HUES48 (cell line): ENCODE measurements around the gene PPIL6.

Source experiments
- H3K27ac ChIP-seq: one replicate; pipeline ENCODE4 v1.7.0; 2013; ENCODE audit warnings: low read depth, low read length, inconsistent platforms
- H3K27me3 ChIP-seq: 2 replicates; pipeline ENCODE4 v1.6.1; 2013; ENCODE audit warnings: mild to moderate bottlenecking, low read length; ENCODE audit not compliant: control insufficient read depth, insufficient read depth
- H3K36me3 ChIP-seq: 2 replicates; pipeline ENCODE4 v1.6.1; 2013; ENCODE audit warnings: low read length; ENCODE audit not compliant: control insufficient read depth, insufficient read depth
- H3K4me1 ChIP-seq: 2 replicates; pipeline ENCODE4 v1.6.1; 2013; ENCODE audit warnings: mild to moderate bottlenecking, low read length; ENCODE audit not compliant: control insufficient read depth, insufficient read depth
- H3K4me3 ChIP-seq: 2 replicates; pipeline ENCODE4 v1.5.1; 2013; ENCODE audit warnings: mild to moderate bottlenecking, low read depth, low read length
- H3K9ac ChIP-seq: 2 replicates; pipeline ENCODE4 v1.6.1; 2013; ENCODE audit warnings: mild to moderate bottlenecking, low read depth, low read length, moderate library complexity
- H3K9me3 ChIP-seq: 2 replicates; pipeline ENCODE4 v1.6.1; 2013; ENCODE audit warnings: low read length; ENCODE audit not compliant: control insufficient read depth, insufficient read depth

PPIL6 gene

DNA sequence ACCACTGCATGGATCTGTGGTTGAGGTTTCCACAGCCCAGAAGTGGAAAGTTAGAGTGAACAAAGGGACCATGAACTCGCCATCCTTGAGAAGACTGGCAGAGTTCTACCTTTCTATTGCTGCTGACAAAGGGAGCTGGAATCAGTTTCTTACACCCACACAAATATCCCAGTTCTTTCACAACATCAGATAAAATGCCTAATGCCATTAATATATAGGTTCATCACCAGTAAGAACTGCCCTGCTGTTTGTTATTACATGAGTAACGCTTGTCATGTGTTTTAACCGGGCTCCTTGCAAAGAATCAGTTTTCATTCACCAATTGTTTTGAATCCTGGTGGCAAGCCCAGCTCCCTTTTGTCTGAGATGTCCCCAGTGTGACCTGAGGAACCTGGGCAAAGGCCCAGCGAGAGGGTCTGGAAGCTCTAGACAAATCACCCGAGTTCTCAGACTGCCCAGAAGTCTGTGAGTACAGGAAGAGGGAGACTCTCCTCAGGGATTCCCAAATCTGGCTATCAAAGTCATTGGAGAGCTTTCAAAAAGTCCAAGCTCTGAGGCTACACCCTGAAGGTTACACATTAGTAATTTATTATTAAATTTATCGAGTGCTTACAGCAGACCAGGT lies 50.7 kb downstream of the PPIL6 start:
- no peak overlapping the region for H3K9ac ChIP-seq

DNA sequence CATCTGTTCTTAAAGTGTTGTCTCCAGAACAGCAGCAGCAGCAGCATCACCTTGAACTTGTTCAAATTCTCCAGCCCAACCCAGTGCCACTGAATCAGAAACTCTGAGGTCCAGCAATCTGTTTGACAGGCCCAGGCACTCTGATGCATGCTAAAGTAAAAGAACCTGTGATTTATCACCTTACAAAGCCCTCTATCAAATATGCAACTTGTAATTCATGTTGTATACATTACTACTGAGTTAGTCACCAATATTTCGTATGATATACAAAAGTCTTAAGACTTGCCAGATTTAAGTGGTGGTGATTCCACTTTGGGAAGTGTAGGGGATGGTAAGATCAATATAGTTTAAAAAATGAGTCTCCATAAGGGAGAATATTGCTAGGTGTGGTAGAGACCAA lies 52.2 kb downstream of the PPIL6 start:
- Histone ChIP-seq H3K36me3 (no peaks in the 10 kb centered on the region), H3K9ac (no peak overlapping the region), H3K27ac (no peak overlapping the region), H3K4me1 (peaks cover 5% of the 10 kb centered on the region; the same call in 1 of the 2 replicates), H3K9me3 (no peaks in the 10 kb centered on the region), H3K27me3 (no peaks in the 10 kb centered on the region), H3K4me3 (no peak overlapping the region)

More for the DNA sequence above, 50.7 kb downstream of the PPIL6 start:
- Histone ChIP-seq H3K27me3 (no peaks in the 10 kb centered on the region), H3K27ac (no peak overlapping the region), H3K4me1 (no peaks in the 10 kb centered on the region), H3K36me3 (no peaks in the 10 kb centered on the region), H3K9me3 (no peaks in the 10 kb centered on the region), H3K4me3 (no peak overlapping the region)

DNA sequence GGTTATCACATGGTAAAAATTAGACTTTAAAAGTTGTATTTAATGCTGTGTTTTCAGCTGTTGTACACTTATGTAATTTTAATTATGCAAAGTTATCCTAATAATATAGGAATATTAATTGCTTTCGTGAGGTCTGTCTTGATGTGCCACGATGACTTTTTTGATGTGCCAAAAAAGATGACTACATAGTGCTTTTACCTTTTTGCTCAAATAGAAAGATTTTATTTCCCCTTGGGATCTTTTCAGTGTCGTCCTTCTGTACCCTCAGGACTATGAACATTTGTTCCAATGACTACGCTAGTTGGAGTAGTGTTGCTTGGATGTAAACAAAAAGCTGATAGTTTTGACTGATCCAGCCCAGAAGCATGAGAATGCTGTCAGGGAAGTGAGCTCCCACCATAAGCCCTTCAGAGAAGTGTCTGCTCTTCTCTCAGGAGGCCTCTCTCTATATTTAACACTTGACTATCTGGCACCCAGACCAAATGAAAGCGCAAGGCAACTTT lies 56.9 kb downstream of the PPIL6 start:
- Histone ChIP-seq H3K9me3 (no peaks in the 10 kb centered on the region), H3K36me3 (peaks cover 8% of the 10 kb centered on the region), H3K27ac (peak overlapping the region; percentile 99), H3K4me1 (peaks cover 20% of the 10 kb centered on the region), H3K27me3 (no peaks in the 10 kb centered on the region), H3K9ac (0 out of 2 replicates have a peak overlapping the region, but pooled peaks have one; percentile 97), H3K4me3 (peak overlapping the region; percentile 82)

DNA sequence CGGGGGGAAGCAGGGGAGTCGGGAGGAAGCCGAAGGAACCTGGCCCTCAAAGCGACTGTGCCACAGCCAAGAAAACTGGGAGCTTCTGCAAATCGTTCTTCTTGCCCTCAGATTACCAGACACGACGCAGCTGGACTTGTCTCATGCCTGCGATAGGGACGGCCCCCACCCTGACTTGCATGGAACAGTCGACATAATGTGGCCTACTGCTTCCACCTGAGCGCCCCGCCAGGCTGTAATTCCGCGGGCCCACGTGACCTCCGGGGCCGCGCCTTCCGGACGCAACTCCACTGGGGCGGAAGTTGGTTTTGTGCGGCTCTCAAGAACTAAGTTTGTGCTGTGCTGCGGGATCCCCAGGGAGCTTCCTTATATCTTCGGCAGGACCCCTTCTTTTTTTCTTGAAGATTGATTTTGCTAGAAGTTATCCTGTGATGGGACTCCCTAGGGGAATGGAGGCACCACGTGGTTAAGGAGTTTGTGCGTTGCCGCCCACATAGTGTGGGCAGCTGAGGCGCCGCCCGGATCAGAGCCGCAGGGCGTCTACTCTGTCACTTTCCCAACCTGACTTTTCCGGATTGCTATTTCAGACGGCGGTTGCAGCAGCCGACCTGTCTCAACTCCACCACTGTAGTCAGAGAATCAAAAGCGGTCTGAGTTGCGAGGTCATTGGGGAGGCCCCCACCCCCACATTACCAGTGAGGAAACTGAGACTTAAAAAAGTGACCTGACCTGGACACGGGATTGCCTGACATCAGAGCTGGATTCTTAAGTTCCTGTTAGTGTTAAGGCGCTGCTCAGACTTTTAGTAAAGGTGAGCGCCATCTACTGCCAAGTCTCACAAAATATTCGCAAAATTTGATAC lies 57.6 kb downstream of the PPIL6 start:
- peak overlapping the region; percentile 99 for H3K27ac ChIP-seq
- H3K9ac ChIP-seq, result peak overlapping the region; percentile 97
- H3K4me1 ChIP-seq, result peaks cover 20% of the 10 kb centered on the region
- no peaks in the 10 kb centered on the region for H3K27me3 ChIP-seq
- peaks cover 15% of the 10 kb centered on the region for H3K36me3 ChIP-seq
- peak overlapping the region; percentile 82 for H3K4me3 ChIP-seq
- H3K9me3 ChIP-seq, result no peaks in the 10 kb centered on the region

DNA sequence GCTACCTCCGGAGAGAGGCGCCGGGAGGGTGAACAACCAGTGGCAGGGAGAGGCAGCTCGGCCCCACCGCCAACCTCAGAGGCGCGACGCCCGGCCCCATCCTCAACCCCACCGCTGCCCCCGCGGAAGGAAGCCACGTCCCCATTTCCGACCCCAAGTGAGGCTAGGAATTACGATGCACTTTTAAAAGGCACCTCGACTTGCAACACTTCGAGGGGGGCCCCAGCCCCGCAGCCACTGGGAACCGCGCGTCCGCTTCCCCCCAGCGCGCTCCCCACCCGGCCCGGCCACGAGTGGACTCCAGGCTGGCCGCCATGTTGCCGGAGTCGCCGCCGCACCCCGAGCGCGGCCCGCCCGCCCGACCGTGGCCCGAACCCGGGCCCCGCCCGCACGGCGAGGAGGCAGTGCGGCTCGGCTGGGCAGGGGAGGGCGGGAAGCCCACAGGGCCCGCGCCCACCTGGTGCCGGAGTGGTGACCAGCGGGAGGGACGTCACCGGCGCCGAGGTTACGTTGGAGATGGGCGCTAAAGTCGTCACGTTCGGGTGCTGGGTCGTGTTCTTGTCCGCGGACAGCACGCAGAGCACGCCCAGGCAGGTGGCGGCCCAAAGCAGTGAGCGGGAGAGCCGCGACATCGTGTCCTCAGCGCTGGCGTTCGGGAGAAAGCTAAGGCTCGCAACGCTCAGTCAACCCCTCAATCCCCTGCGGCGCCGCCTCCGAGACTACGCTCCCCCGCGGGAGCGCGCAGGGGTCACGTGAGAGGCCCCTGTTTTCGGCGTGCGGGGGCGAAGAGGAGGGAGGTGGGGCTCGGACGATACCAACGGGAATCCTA lies 58.5 kb downstream of the PPIL6 start, which contains the start of gene CD164:
Gene CD164, minus strand, starts transcription at position 721 of the 829 bp plus-strand sequence. Its CDS starts 89 bp downstream, at position 632.
- H3K27ac ChIP-seq, result peak within 1 kb of the TSS; percentile 99
- H3K4me1 ChIP-seq, result peaks cover 20% of the 10 kb centered on the region
- peaks cover 24% of the 10 kb centered on the region for H3K36me3 ChIP-seq
- peak within 1 kb of the TSS; percentile 97 for H3K9ac ChIP-seq
- no peaks in the 10 kb centered on the region for H3K9me3 ChIP-seq
- peak within 1 kb of the TSS; percentile 82 for H3K4me3 ChIP-seq
- H3K27me3 ChIP-seq, result no peaks in the 10 kb centered on the region

DNA sequence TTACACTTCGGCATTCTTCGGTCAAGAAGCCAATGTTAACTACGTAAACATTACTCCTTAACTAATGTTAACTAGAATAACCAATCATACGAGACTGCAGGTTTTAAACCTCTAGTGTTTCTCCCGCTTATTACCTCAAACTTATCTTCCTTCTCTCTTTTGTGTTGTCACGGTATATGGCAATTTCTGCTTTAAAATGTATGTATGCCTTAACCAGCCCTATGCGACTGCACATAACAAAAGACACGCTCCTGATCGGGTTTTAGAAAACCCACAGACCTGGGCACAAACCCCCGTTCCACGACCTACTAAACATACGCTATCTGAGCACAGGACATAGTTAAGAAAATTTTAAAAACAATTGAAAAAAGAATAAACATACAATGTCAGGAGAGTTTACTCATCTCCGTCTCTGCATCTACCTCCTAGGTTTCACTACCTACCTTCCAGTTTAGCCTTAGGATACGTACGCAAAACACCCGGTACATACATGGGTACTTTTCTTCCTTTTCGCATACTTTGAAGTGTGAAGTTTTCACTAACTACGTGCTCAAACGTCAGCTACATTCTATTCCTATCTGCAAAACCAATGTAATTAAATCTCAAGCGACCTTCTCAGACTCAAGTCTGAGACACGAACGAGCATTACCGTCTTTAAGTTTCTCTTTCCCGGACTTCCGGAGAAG lies 59.2 kb downstream of the PPIL6 start:
- Histone ChIP-seq H3K9ac (peak overlapping the region; percentile 97), H3K36me3 (peaks cover 31% of the 10 kb centered on the region), H3K4me1 (peaks cover 20% of the 10 kb centered on the region), H3K9me3 (no peaks in the 10 kb centered on the region), H3K27ac (peak overlapping the region; percentile 99), H3K27me3 (no peaks in the 10 kb centered on the region), H3K4me3 (peak overlapping the region; percentile 82)

DNA sequence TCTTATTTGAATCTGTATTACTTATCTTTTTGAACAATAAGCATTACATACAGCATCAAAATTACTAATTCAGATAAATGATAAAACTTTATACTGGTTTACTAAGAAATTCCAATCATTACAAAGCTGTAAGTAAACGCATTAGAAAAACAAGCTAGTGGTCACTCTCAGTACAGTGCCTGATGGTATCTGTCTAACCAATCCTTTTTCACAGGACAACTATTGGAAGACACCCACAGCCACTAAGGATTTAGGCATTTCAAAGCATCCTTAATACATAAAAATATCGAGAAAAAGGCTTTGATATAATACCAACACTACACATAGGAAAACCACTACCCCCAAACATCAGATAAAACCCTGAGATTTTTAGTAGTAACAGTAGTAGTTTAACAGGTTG lies 60.7 kb downstream of the PPIL6 start:
- Histone ChIP-seq H3K4me1 (peaks cover 20% of the 10 kb centered on the region), H3K36me3 (peaks cover 46% of the 10 kb centered on the region), H3K27me3 (no peaks in the 10 kb centered on the region), H3K4me3 (peak overlapping the region; percentile 82), H3K9ac (no peak overlapping the region), H3K9me3 (no peaks in the 10 kb centered on the region), H3K27ac (no peak overlapping the region)

DNA sequence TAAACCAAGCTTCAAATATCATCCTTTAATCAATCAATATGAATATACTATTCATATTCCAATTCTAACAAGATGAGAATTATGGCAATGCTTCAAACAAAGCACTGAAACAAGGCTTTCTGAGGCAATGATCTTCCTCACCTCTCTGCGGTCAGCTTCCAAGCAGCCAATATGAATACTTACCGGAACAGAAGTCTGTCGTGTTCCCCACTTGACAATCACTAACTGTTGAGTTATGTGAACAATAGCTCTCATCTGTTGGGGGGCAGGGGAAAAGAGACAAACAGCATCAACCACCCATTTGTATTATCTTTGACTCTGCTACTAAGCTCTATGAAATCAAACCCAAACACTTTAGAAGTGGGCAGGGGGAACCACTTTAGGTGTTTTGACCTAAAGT lies 62.7 kb downstream of the PPIL6 start:
- Histone ChIP-seq H3K4me1 (peaks cover 15% of the 10 kb centered on the region), H3K4me3 (no peak overlapping the region), H3K27me3 (no peaks in the 10 kb centered on the region), H3K36me3 (peaks cover 66% of the 10 kb centered on the region), H3K9ac (no peak overlapping the region), H3K27ac (no peak overlapping the region), H3K9me3 (no peaks in the 10 kb centered on the region)

DNA sequence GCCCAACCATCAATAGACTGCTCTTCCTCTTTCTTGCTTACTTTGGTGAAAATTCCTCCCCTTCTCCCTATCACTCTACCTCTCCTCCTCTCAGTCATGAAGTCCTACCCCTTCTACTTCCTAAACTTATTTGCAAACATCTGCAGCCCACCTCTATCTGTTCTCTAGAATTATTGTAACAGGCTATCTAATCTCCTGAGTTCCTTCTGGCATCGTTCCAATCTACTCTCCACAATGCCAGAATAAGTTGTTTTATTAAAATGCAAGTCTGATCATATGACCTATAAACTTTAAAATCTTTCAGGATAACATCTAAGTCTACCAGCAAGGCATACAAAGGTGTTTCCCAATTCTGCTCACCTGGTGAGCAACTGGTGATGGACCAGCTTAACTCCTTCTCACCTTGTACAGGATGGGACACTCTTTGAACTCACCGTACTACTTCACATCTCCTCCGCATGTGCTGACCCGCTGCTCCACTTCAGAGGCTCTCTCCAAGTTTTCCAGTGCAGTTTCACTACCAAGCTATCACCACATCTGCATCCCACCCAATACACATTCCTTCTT lies 66.0 kb downstream of the PPIL6 start:
- H3K4me3 ChIP-seq, result no peak overlapping the region
- H3K36me3 ChIP-seq, result peaks cover 97% of the 10 kb centered on the region
- 0 out of 2 replicates have a peak, but pooled peaks cover 3% of the 10 kb centered on the region for H3K4me1 ChIP-seq
- H3K9ac ChIP-seq, result no peak overlapping the region
- H3K9me3 ChIP-seq, result no peaks in the 10 kb centered on the region
- no peaks in the 10 kb centered on the region for H3K27me3 ChIP-seq
- H3K27ac ChIP-seq, result no peak overlapping the region

DNA sequence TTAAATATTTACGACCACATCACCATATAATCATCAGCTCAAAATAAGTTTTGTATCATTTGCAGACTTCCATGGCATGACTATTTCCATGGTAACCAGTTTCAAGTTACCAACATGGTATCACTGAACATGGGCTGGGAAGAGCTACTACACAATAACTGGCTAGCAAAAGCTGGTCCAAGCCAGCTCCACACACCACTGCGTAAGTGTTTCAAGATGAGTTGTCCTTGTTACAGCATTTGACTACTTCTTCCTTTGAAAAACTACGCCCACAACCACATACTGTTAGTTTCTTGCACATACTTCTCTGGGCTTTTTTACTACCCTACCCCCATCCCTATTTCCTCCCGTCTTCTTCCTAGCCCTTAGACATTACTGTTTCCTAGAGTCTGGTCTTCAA lies 66.7 kb downstream of the PPIL6 start:
- Histone ChIP-seq H3K9me3 (no peaks in the 10 kb centered on the region), H3K27ac (no peak overlapping the region), H3K27me3 (no peaks in the 10 kb centered on the region), H3K36me3 (peaks cover 98% of the 10 kb centered on the region), H3K9ac (no peak overlapping the region), H3K4me3 (no peak overlapping the region), H3K4me1 (no peaks in the 10 kb centered on the region)
